ENCODE data around the gene ACAP1.

ACAP1 gene

GRCh38 chr17:7293816-7294613 lies 42.3 kb upstream of the ACAP1 start:
- H3K27me3 ChIP-seq (ENCODE audit: control insufficient read depth, low read length) = peaks cover 47% of the 10 kb centered on the region
- H3K4me2 ChIP-seq (ENCODE audit: low read length) = no peak overlapping the region
- H3F3A ChIP-seq (ENCODE audit: control insufficient read depth, insufficient read depth) = 0 out of 2 replicates have a peak, but pooled peaks cover 2% of the 10 kb centered on the region
- H3K9me3 ChIP-seq (ENCODE audit: control insufficient read depth, insufficient read depth, low read length) = no peaks in the 10 kb centered on the region
- H3K36me3 ChIP-seq (ENCODE audit: control insufficient read depth, low read length) = no peaks in the 10 kb centered on the region
- no peaks in the 10 kb centered on the region for H3K9me2 ChIP-seq (replicated peaks; ENCODE audit: control insufficient read depth, low read length)
- H3K79me2 ChIP-seq (ENCODE audit: control insufficient read depth, low read length) = no peaks in the 10 kb centered on the region
- H4K20me1 ChIP-seq (ENCODE audit: control insufficient read depth, insufficient read depth, low read depth, low read length) = no peaks in the 10 kb centered on the region
- no peak overlapping the region for H3K27ac ChIP-seq (ENCODE audit: low read depth, low read length)
- H3K4me3 ChIP-seq (ENCODE audit: low read length) = no peak overlapping the region
- H3K4me1 ChIP-seq (ENCODE audit: control insufficient read depth, low read length) = peaks cover 23% of the 10 kb centered on the region
- no peak for TF ChIP-seq EZH2phosphoT487 (IDR thresholded peaks at IDR 0.05; ENCODE audit: borderline replicate concordance, low read length)
- TF ChIP-seq, protein P1, sequence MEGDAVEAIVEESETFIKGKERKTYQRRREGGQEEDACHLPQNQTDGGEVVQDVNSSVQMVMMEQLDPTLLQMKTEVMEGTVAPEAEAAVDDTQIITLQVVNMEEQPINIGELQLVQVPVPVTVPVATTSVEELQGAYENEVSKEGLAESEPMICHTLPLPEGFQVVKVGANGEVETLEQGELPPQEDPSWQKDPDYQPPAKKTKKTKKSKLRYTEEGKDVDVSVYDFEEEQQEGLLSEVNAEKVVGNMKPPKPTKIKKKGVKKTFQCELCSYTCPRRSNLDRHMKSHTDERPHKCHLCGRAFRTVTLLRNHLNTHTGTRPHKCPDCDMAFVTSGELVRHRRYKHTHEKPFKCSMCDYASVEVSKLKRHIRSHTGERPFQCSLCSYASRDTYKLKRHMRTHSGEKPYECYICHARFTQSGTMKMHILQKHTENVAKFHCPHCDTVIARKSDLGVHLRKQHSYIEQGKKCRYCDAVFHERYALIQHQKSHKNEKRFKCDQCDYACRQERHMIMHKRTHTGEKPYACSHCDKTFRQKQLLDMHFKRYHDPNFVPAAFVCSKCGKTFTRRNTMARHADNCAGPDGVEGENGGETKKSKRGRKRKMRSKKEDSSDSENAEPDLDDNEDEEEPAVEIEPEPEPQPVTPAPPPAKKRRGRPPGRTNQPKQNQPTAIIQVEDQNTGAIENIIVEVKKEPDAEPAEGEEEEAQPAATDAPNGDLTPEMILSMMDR (IDR thresholded peaks at IDR 0.05; ENCODE audit: low read depth, low read length, poor library complexity, severe bottlenecking) = no peak

DNA sequence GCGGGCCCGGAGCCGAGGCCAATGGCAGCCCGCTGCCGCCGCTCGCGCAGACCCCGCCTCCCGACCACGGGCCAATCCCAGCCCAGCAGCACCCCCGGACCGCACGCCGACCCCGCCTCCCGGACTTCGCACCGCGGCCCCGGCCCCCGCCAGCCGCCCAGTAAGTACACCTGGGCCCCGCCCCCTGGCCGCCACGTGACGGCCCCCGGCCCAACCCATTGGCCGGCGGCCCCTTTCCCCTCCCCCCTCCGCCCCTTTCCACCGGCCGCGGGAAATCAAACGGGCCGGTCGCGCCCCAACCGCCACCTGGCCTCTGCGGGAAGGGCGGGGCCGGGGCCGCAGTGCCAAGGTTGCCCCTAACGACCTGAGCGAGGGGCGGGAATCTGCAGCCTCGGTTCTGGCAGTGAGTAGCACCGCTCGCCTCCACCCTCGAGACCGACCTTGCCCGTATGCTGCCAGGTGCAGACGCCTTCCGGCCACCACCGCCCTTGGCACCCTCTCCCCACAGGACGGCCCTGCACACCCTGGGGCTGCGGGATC lies 41.6 kb upstream of the ACAP1 start, which contains the start of gene YBX2:
Gene YBX2 (minus strand): TSS at position 26 of the 540 bp plus-strand sequence. CDS start 139 bp downstream, outside the sequence.
- TF ChIP-seq, protein P1 (IDR thresholded peaks at IDR 0.05; ENCODE audit: low read depth, low read length, poor library complexity, severe bottlenecking) = no peak
- TF ChIP-seq EZH2phosphoT487 (IDR thresholded peaks at IDR 0.05; ENCODE audit: borderline replicate concordance, low read length) = no peak
- H3K4me2 ChIP-seq (ENCODE audit: low read length) = peak within 1 kb of the TSS; percentile 89

GRCh38 chr17:7295230-7296180 lies 40.8 kb upstream of the ACAP1 start:
- peak overlapping the region; percentile 69 for H3K4me3 ChIP-seq (ENCODE audit: low read length)
- H3K4me1 ChIP-seq (ENCODE audit: control insufficient read depth, low read length) = peaks cover 23% of the 10 kb centered on the region

More for the DNA sequence above, 41.6 kb upstream of the ACAP1 start, which contains the start of gene YBX2:
- Histone ChIP-seq H3K4me1 (ENCODE audit: control insufficient read depth, low read length) (peaks cover 23% of the 10 kb centered on the region), H3K27me3 (ENCODE audit: control insufficient read depth, low read length) (peaks cover 40% of the 10 kb centered on the region), H3K27ac (ENCODE audit: low read depth, low read length) (no peak within 1 kb of the TSS), H3K9me2 (replicated peaks; ENCODE audit: control insufficient read depth, low read length) (no peaks in the 10 kb centered on the region), H3K79me2 (ENCODE audit: control insufficient read depth, low read length) (no peaks in the 10 kb centered on the region), H3K4me3 (ENCODE audit: low read length) (peak within 1 kb of the TSS; percentile 69), H3K36me3 (ENCODE audit: control insufficient read depth, low read length) (no peaks in the 10 kb centered on the region), H4K20me1 (ENCODE audit: control insufficient read depth, insufficient read depth, low read depth, low read length) (no peaks in the 10 kb centered on the region), H3K9me3 (ENCODE audit: control insufficient read depth, insufficient read depth, low read length) (no peaks in the 10 kb centered on the region), H3F3A (ENCODE audit: control insufficient read depth, insufficient read depth) (0 out of 2 replicates have a peak, but pooled peaks cover 2% of the 10 kb centered on the region)

More at GRCh38 chr17:7295230-7296180, 40.8 kb upstream of the ACAP1 start:
- no peaks in the 10 kb centered on the region for H3K79me2 ChIP-seq (ENCODE audit: control insufficient read depth, low read length)
- H3K27me3 ChIP-seq (ENCODE audit: control insufficient read depth, low read length) = peaks cover 36% of the 10 kb centered on the region
- TF ChIP-seq, protein P1 (IDR thresholded peaks at IDR 0.05; ENCODE audit: low read depth, low read length, poor library complexity, severe bottlenecking) = no peak
- no peak for TF ChIP-seq EZH2phosphoT487 (IDR thresholded peaks at IDR 0.05; ENCODE audit: borderline replicate concordance, low read length)
- H3K36me3 ChIP-seq (ENCODE audit: control insufficient read depth, low read length) = no peaks in the 10 kb centered on the region
- no peaks in the 10 kb centered on the region for H3K9me2 ChIP-seq (replicated peaks; ENCODE audit: control insufficient read depth, low read length)
- H3K4me2 ChIP-seq (ENCODE audit: low read length) = peak overlapping the region; percentile 89
- 0 out of 2 replicates have a peak, but pooled peaks cover 2% of the 10 kb centered on the region for H3F3A ChIP-seq (ENCODE audit: control insufficient read depth, insufficient read depth)
- no peaks in the 10 kb centered on the region for H4K20me1 ChIP-seq (ENCODE audit: control insufficient read depth, insufficient read depth, low read depth, low read length)
- no peak overlapping the region for H3K27ac ChIP-seq (ENCODE audit: low read depth, low read length)
- no peaks in the 10 kb centered on the region for H3K9me3 ChIP-seq (ENCODE audit: control insufficient read depth, insufficient read depth, low read length)

All from DOHH2 (cell line).